Neural cell (in vitro differentiated cells): Measurements from ENCODE around the gene ZNF276. TPM values are rescaled to one million over a fixed set of nuclear protein-coding genes. Genes with fewer than 3 reads are reported as not detected.

ENCODE experiments used
- H2AFZ ChIP-seq: fragments of 200-600, 300-800 bp; sonication (generic), shearing (Covaris generic); 2 replicates; pipeline ENCODE4 v1.6.0; 2014; ENCODE audit warnings: low read depth, mild to moderate bottlenecking, antibody characterized with exemption, low read length, moderate library complexity
- H3F3A ChIP-seq: fragments of 200-600 bp; shearing (Covaris generic); 2 replicates; pipeline ENCODE4 v1.6.1; 2016; ENCODE audit warnings: mild to moderate bottlenecking, moderate library complexity, mixed read lengths, antibody characterized with exemption, low read length; ENCODE audit not compliant: insufficient read depth, poor library complexity, severe bottlenecking
- H3K27ac ChIP-seq: fragments of 200-600, 300-800 bp; sonication (generic), shearing (Covaris generic); 2 replicates; pipeline ENCODE4 v1.5.1; 2014; ENCODE audit warnings: mild to moderate bottlenecking, low read length, moderate library complexity
- H3K27me3 ChIP-seq: fragments of 300-800, 200-600 bp; sonication (generic), shearing (Covaris generic); 2 replicates; pipeline ENCODE4 v1.6.0; 2014; ENCODE audit warnings: mild to moderate bottlenecking, low read depth, low read length, moderate library complexity; ENCODE audit not compliant: insufficient read depth
- H3K36me3 ChIP-seq: fragments of 300-800, 200-600 bp; sonication (generic), shearing (Covaris generic); 2 replicates; pipeline ENCODE4 v1.5.1; 2014; ENCODE audit warnings: mild to moderate bottlenecking, antibody characterized with exemption, low read length, moderate library complexity; ENCODE audit not compliant: insufficient read depth
- H3K4me2 ChIP-seq: fragments of 300-800, 200-600 bp; sonication (generic), shearing (Covaris generic); 2 replicates; pipeline ENCODE4 v1.6.0; 2014; ENCODE audit warnings: mild to moderate bottlenecking, low read length
- H3K4me3 ChIP-seq: fragments of 300-800, 200-600 bp; sonication (generic), shearing (Covaris generic); 2 replicates; pipeline ENCODE4 v1.5.1; 2014; ENCODE audit warnings: mild to moderate bottlenecking, low read length, moderate library complexity
- H3K79me2 ChIP-seq: fragments of 200-600 bp; shearing (Covaris generic); replicated peaks from 2 replicates; pipeline ENCODE4 v1.6.0; 2014; ENCODE audit warnings: mild to moderate bottlenecking, low read length, moderate library complexity; ENCODE audit not compliant: insufficient read depth
- H3K9ac ChIP-seq: fragments of 300-800, 200-600 bp; sonication (generic), shearing (Covaris generic); 2 replicates; pipeline ENCODE4 v1.6.1; 2016; ENCODE audit warnings: mild to moderate bottlenecking, low read length, mixed read lengths
- H3K9me2 ChIP-seq: fragments of 200-600 bp; shearing (Covaris generic); 2 replicates; pipeline ENCODE4 v1.6.1; 2016; ENCODE audit warnings: mild to moderate bottlenecking, low read length, mixed read lengths; ENCODE audit not compliant: insufficient read depth
- H3K9me3 ChIP-seq: fragments of 200-600, 300-800 bp; sonication (generic), shearing (Covaris generic); 2 replicates; pipeline ENCODE4 v1.6.1; 2016; ENCODE audit warnings: mild to moderate bottlenecking, mixed run types, low read length, moderate library complexity, mixed read lengths
- H4K20me1 ChIP-seq: fragments of 200-600 bp; shearing (Covaris generic); 2 replicates; pipeline ENCODE4 v1.6.1; 2016; ENCODE audit warnings: mild to moderate bottlenecking, mixed run types; ENCODE audit not compliant: insufficient read depth
- EP300 ChIP-seq: fragments of 450-650 bp; conservative IDR thresholded peaks from 2 replicates; pipeline ENCODE4 v1.6.1; 2014; ENCODE audit warnings: antibody characterized with exemption, mild to moderate bottlenecking, moderate library complexity; ENCODE audit not compliant: poor library complexity, severe bottlenecking
- EZH2 ChIP-seq: fragments of 200-600, 300-800 bp; shearing (Covaris generic), sonication (generic); IDR thresholded peaks from 2 replicates; pipeline ENCODE4 v1.6.1; 2014; ENCODE audit warnings: antibody characterized with exemption, low read length, borderline replicate concordance, mild to moderate bottlenecking; ENCODE audit not compliant: insufficient read depth, poor library complexity, severe bottlenecking
- MXI1 ChIP-seq: fragments of 450-650 bp; conservative IDR thresholded peaks from 2 replicates; pipeline ENCODE4 v1.6.1; 2014; ENCODE audit warnings: antibody characterized with exemption, mild to moderate bottlenecking; ENCODE audit not compliant: poor library complexity, severe bottlenecking
- POLR2AphosphoS5 ChIP-seq: IDR thresholded peaks from 2 replicates; pipeline ENCODE4 v1.6.1; 2012
- RAD21 ChIP-seq: fragments of 450-650 bp; conservative IDR thresholded peaks from 2 replicates; pipeline ENCODE4 v1.6.1; 2014; ENCODE audit warnings: antibody characterized with exemption, mild to moderate bottlenecking, moderate library complexity
- REST ChIP-seq: IDR thresholded peaks from 2 replicates; pipeline ENCODE4 v1.6.1; 2012; ENCODE audit warnings: borderline replicate concordance
- SMC3 ChIP-seq: fragments of 450-650 bp; conservative IDR thresholded peaks from 2 replicates; pipeline ENCODE4 v1.6.1; 2014; ENCODE audit warnings: antibody characterized with exemption, mild to moderate bottlenecking, moderate library complexity; ENCODE audit not compliant: poor library complexity
- TAF1 ChIP-seq: IDR thresholded peaks from 2 replicates; pipeline ENCODE4 v1.6.1; 2012; ENCODE audit warnings: low read depth
- polyA plus RNA-seq: library from polyadenylated mRNA; depleted of rRNA; stranded (reverse); fragments of >200 nt; gene quantifications from 2 replicates; pipeline ENCODE4 v1.2.3, GENCODE V29; 2014
- TF ChIP-seq, protein P1 (sequence below): fragments of 450-650 bp; IDR thresholded peaks from 2 replicates; pipeline ENCODE4 v1.5.1; 2014; ENCODE audit warnings: antibody characterized with exemption, mild to moderate bottlenecking, moderate library complexity; ENCODE audit not compliant: poor library complexity, severe bottlenecking

ZNF276 gene
- polyA plus RNA-seq, 1 donor from 2014 or later: 35.4 TPM

DNA sequence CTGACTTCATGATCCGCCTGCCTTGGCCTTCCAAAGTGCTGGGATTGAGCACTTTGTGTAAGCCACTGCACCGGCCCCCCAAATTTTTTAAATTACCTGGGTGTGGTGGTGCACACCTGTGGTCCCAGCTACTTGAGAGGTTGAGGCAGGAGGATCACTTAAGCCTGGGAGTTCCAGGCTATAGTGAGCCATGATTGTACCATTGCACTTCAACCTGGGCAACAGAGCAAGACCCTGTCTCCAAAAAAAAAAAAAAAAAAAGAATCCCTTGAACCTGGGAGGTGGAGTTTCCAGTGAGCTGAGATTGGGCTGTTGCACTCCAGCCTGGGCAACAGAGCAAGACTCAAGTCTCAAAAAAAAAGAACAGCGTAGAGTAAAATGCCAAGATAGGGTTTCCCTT is 15.2 kb downstream of the ZNF276 start:
- TF ChIP-seq POLR2AphosphoS5 (no peak), SMC3 (no peak), TAF1 (no peak)
- Histone ChIP-seq H3K9ac (no peak overlapping the region), H3F3A (no peaks in the 10 kb centered on the region), H3K9me2 (no peaks in the 10 kb centered on the region), H3K27ac (no peak overlapping the region), H3K27me3 (no peaks in the 10 kb centered on the region), H3K9me3 (no peaks in the 10 kb centered on the region), H3K4me3 (no peak overlapping the region), H2AFZ (no peak overlapping the region), H4K20me1 (no peaks in the 10 kb centered on the region), H3K4me2 (no peak overlapping the region), H3K79me2 (no peaks in the 10 kb centered on the region), H3K36me3 (no peaks in the 10 kb centered on the region)

DNA sequence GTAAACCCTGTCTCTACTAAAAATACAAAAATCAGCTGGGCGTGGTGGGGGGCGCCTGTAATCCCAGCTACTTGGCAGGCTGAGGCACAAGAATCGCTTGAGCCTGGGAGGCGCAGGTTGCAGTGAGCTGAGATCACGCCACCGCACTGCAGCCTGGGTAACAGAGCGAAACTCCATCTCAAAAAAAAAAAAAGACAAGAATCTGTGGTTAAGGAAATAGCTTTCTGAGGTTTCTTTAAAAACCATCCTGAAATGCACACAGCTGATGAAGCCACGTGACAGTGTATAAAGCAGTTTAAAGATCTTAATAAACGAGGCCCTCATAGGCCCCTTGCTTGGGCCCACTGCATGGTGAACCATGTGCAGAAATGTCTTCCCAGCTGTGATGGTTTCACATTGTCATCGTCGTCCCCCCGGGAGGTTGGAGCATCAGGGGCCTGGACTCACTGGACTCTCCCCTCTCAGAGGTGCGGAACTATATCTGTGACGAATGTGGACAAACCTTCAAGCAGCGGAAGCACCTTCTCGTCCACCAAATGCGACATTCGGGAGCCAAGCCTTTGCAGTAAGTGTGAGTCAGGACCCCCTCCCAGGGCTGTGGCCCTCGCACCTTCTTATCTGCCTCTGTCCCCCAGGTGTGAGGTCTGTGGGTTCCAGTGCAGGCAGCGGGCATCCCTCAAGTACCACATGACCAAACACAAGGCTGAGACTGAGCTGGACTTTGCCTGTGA is 16.2 kb downstream of the ZNF276 start:
- H3K9me2 ChIP-seq: no peaks in the 10 kb centered on the region
- no peak overlapping the region for H3K4me3 ChIP-seq
- no peak overlapping the region for H3K4me2 ChIP-seq
- H3F3A ChIP-seq: no peaks in the 10 kb centered on the region
- H3K36me3 ChIP-seq: no peaks in the 10 kb centered on the region
- no peaks in the 10 kb centered on the region for H3K9me3 ChIP-seq
- H4K20me1 ChIP-seq: no peaks in the 10 kb centered on the region
- H2AFZ ChIP-seq: no peak overlapping the region
- no peak overlapping the region for H3K9ac ChIP-seq
- TF ChIP-seq, protein P1, sequence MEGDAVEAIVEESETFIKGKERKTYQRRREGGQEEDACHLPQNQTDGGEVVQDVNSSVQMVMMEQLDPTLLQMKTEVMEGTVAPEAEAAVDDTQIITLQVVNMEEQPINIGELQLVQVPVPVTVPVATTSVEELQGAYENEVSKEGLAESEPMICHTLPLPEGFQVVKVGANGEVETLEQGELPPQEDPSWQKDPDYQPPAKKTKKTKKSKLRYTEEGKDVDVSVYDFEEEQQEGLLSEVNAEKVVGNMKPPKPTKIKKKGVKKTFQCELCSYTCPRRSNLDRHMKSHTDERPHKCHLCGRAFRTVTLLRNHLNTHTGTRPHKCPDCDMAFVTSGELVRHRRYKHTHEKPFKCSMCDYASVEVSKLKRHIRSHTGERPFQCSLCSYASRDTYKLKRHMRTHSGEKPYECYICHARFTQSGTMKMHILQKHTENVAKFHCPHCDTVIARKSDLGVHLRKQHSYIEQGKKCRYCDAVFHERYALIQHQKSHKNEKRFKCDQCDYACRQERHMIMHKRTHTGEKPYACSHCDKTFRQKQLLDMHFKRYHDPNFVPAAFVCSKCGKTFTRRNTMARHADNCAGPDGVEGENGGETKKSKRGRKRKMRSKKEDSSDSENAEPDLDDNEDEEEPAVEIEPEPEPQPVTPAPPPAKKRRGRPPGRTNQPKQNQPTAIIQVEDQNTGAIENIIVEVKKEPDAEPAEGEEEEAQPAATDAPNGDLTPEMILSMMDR: no peak
- TF ChIP-seq EZH2 (no peak), SMC3 (no peak), POLR2AphosphoS5 (no peak), TAF1 (no peak), RAD21 (no peak), MXI1 (no peak), REST (no peak), EP300 (no peak)
- no peaks in the 10 kb centered on the region for H3K79me2 ChIP-seq
- H3K27ac ChIP-seq: no peak overlapping the region
- H3K27me3 ChIP-seq: no peaks in the 10 kb centered on the region

GRCh38 chr16:89738072-89738377 is 16.7 kb downstream of the ZNF276 start:
- TF ChIP-seq TAF1 (no peak), MXI1 (no peak), EP300 (no peak), POLR2AphosphoS5 (no peak), REST (no peak)
- Histone ChIP-seq H3K36me3 (no peaks in the 10 kb centered on the region), H3K27ac (no peak overlapping the region)

More at GRCh38 chr16:89738072-89738377, 16.7 kb downstream of the ZNF276 start:
- Histone ChIP-seq H3K9me2 (no peaks in the 10 kb centered on the region), H3F3A (no peaks in the 10 kb centered on the region), H3K4me2 (no peak overlapping the region), H3K9ac (no peak overlapping the region), H3K79me2 (no peaks in the 10 kb centered on the region), H3K9me3 (no peaks in the 10 kb centered on the region), H4K20me1 (no peaks in the 10 kb centered on the region), H3K4me3 (no peak overlapping the region), H2AFZ (no peak overlapping the region), H3K27me3 (no peaks in the 10 kb centered on the region)
